Measurements from ENCODE around the gene CCDC148.
"Not testable (repeated sequence)": the region's sequence is repeated elsewhere in the genome, so short reads cannot be mapped to it uniquely, and the experiment has no call there.

CCDC148 gene

GRCh38 chr2:158346032-158346431 is 110.5 kb downstream of the CCDC148 start:
- DNase-seq, result no peak

- DNase-seq, result no peak
Observed at GRCh38 chr2:158339513-158339912, 117.0 kb downstream of the CCDC148 start.

GRCh38 chr2:158337018-158337417 is 119.5 kb downstream of the CCDC148 start:
- DNase-seq, result no peak

GRCh38 chr2:158331799-158332198 is 124.8 kb downstream of the CCDC148 start:
- DNase-seq, result not testable (repeated sequence)

- no peak for DNase-seq
Observed at GRCh38 chr2:158325782-158326340, 130.7 kb downstream of the CCDC148 start.

GRCh38 chr2:158325031-158325781 is 131.3 kb downstream of the CCDC148 start:
- no peak for DNase-seq

GRCh38 chr2:158323381-158323780 is 133.2 kb downstream of the CCDC148 start:
- DNase-seq, result no peak

GRCh38 chr2:158321264-158321663 is 135.3 kb downstream of the CCDC148 start:
- DNase-seq, result no peak

GRCh38 chr2:158319269-158319668 is 137.3 kb downstream of the CCDC148 start:
- peak; percentile 72 for DNase-seq

GRCh38 chr2:158317642-158318041 is 138.9 kb downstream of the CCDC148 start:
- DNase-seq, result no peak

GRCh38 chr2:158315803-158316414 is 140.6 kb downstream of the CCDC148 start:
- no peak for DNase-seq

- no peak for DNase-seq
Observed at GRCh38 chr2:158315000-158315399, 141.6 kb downstream of the CCDC148 start.

GRCh38 chr2:158313734-158314133 is 142.8 kb downstream of the CCDC148 start:
- peak; percentile 21 for DNase-seq

GRCh38 chr2:158312981-158313380 is 143.6 kb downstream of the CCDC148 start:
- DNase-seq, result peak; percentile 20

- not testable (repeated sequence) for DNase-seq
Observed at GRCh38 chr2:158310407-158310806, 146.1 kb downstream of the CCDC148 start.

- no peak for DNase-seq
Observed at GRCh38 chr2:158305501-158305900, 151.1 kb downstream of the CCDC148 start.

GRCh38 chr2:158300394-158300793 is 156.2 kb downstream of the CCDC148 start:
- peak; percentile 5 for DNase-seq

- peak; percentile 91 for DNase-seq
Observed at GRCh38 chr2:158297606-158298005, 158.9 kb downstream of the CCDC148 start.

GRCh38 chr2:158297120-158297519 is 159.4 kb downstream of the CCDC148 start:
- no peak for DNase-seq

- DNase-seq, result no peak
Observed at GRCh38 chr2:158293722-158294121, 162.8 kb downstream of the CCDC148 start.

- no peak for DNase-seq
Observed at GRCh38 chr2:158291544-158292180, 164.9 kb downstream of the CCDC148 start.

GRCh38 chr2:158290225-158290624 is 166.3 kb downstream of the CCDC148 start:
- DNase-seq, result no peak

- no peak for DNase-seq
Observed at GRCh38 chr2:158276619-158277471, 179.7 kb downstream of the CCDC148 start.

Measured in MV-4-11 (cell line).